Retina (tissue), 1 donor: ENCODE results near the gene SOWAHA.
"Not testable (repeated sequence)": the region's sequence is repeated elsewhere in the genome, so short reads cannot be mapped to it uniquely, and the experiment has no call there.

Experiments used
- DNase-seq: peaks from one replicate; pipeline ENCODE4 v3.0.0-alpha.2; 2016

SOWAHA gene

DNA sequence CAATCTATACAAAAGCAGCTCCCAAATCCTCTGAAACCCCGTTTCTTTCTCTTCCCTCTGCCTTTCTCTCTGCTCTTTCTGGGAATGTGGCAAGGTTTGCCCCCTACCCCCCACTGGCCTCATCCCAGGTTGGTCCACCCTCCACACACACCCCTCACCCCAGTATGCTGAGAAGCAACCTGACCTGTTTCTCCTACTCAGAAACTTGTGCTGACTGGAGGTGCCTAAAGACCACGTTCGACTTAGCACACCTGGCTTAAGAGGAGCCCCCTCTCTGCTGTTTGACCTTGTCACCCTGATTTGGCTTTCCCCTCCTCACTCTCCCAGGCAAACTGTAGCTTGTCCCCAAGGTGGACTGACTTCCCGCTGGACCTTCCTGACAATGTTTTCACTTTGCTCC lies 35.0 kb upstream of the SOWAHA start:
- DNase-seq = no peak

DNA sequence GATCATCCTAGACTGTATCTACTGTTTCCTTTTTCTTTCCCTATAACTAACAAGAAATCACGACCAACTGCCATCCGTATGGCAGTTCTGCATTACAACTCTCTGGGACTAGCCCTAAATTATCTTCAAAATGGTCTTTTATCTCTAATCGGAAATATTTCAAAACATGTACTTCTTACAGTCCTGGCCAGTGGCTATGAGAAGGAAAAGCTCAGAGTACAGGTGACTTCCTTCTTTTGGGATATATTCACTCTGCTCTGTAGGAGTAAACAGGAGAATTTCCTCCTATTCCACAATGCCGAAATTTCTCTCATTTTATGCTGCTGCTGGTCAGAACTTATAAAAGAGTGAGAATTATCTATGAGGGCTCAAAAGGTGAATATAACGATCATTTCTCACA lies 34.2 kb upstream of the SOWAHA start:
- no peak for DNase-seq

DNA sequence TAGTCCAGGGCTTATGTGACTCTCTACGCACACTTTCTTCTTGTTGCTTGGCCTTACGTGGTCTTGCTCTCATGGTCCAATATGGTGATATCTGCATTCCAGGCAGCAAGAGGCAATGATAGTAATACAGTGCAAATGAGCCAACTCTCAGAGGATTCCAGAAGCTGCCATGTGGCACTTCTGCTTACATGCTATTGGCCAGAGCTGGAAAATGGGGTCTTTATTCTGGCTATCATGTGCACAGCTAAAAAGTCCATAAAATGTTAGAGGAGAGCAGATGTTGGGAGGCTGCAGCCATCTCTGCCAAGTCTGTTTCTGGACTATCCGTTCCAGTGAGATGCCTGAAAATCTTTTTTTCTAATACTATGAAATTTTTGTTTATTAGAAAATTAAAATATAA lies 33.1 kb upstream of the SOWAHA start:
- DNase-seq = no peak

DNA sequence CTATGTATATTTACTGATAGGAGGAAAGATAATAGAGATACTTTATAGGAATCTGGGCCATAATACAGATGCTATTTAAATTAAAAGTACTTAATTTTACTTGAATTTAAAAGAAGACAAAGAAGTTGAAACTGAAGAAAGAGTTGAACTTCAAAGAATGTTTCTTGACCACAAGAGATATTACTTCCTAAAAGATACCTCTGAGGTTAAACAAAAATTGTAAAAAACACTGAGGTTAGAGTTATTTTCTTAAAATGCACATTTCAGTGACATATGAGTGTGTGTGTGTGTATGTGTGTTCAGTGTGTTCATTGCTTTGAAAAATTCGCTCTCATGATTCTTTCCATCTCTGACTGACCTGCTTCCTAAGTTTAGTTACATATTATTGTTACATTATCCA lies 32.5 kb upstream of the SOWAHA start:
- DNase-seq = no peak

DNA sequence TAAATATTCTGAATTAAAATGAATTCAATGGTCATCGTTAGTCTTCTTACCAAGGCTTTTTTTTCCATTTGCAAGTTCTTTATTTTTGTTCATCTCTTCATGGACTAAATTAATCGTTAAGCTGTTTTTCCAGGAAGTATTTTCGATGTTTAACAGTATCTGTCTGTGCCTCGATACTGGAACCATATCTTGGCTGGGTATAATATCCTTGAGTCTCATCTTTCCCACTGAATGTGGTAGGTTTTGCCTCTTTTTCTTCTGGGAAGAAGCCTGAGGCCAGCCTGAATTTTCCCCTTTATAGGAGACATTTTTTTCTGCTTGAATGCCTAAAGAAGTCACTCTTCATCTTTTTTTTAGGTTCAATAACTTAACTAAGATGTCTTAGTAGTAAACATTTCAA lies 32.1 kb upstream of the SOWAHA start:
- no peak for DNase-seq

DNA sequence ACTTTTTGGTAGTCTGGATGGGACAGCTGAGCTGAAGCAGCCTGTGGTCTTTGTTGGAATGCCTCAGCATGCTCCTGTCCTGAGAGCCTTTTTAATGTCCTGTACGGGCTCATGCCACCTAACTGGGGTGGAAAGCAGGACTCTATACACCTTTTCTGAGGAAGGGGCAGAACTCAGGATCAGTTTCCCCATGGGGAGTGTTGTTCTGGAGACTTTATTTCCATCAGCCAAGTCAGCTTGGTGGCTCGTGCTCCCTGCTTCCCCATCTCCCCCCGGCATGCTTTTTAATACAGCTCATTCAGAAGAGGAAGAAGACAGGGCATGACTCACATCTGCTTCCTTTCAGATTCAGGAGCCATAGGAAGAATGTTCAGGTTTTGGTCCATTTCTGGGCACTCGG lies 31.0 kb upstream of the SOWAHA start:
- DNase-seq = no peak

DNA sequence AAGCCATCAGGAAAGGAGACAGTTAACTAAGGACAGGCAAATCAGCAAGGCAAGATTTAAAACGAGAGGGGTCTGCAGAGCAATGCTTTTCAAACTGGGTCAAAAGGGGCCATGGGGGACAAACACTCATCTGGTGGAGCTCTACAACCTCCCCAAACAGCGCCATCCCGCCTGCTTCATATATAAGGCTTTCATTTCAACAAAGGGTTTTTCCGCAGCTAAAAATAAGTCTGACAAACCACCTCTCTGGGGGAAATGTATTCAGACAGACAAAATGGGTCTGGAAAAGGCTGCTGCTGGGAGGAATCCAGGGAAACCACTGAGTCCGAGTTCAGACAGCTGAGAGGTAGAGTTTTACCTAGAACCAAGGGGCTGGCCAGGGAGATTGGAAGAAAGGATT lies 27.7 kb upstream of the SOWAHA start:
- no peak for DNase-seq

DNA sequence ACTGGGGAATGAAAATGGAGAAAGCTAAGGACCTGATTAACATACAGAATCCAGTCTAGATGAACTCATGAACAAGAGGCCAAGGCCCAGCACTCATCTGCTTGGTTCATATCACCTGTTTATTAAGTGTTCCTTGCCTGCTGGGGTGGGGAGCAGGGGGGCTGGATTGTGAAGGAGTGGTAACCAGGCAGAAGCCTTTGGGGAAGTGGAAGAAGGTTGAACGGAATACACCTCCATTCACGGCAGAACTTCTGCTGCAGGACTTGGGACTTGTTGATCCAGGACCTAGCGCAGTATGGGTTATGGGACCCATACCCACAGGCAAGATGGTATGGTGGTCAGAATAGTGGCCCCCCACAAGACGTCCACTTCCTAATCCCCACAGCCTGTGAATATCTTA lies 27.2 kb upstream of the SOWAHA start:
- DNase-seq = no peak

DNA sequence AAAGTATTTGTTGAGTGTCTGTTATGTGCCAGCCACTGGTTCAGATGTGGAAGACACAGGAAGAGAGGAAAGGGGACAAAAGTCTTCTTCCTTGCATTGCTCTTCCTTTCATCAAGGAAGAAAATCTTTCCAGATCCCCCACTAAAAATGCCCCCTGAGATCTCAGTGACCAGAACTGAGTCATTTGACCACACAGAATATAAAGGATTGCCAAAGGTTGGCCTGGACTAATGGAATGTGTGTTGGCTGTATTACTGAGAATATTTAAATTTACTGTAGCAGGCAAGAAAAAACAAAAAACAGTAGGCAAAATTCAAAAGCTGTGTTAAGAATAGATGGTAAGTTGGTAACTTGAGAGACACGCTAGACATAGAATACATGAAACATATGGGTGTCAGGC lies 26.0 kb upstream of the SOWAHA start:
- DNase-seq = no peak

DNA sequence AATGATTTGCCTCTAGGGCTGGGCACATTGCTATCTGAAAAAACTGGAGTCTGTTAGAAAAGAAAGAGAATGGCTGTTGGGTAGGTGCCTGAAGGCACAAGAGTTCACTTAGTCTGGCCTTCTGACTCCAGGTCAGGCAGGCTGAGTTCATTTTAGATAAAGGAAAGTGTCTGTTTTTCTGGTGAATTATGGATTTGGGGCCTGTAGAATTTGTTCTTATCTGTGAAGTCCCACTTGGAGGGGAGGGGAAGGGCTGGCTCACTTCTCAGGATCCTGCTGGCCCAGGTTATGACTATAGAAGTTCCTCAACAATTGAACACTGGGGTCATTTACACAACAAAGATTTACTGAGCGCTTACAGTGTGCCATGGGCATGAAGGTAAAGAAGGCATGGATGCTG lies 24.6 kb upstream of the SOWAHA start:
- no peak for DNase-seq

DNA sequence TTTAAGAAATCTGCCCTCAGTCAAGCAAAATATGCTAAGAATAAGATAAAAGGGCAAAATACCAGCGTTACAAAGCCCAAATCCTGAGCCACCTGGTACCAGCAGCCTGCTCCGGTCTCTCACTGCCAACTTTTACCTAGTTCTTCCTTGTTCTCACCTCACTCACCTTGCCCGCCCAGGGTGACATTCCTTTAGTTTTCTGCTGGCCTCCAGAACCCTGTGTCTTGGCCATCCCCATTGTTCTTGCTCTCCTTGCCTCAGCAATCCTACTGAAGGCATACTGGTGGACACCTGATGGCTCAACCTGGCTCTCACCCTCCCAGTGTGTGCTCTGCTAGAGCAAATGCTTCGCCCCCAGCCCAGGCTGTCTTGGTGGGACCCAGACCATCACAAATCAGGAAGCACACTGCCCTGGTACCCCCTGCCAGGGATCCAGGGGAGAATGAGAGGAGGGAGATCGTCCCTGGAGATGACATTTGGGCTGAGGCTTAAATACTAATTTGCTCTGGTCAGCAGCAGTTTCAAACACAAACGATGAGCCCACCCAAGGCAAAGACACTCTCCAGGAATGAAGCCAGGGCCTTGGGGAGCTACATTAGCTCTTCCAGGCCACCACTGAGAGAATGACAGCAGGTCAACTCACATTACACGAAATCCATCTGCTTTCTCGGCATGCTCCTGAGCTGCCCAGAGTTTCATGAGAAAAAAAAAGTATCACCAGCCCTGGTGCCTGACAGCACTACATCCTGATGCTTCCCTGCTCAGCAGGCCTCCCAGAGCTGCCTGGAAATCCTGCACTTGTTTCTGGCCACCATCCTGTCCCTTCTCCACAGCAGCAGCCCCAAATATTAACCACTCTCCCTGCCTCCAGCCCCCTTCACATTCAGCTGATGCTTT lies 23.9 kb upstream of the SOWAHA start:
- no peak for DNase-seq

DNA sequence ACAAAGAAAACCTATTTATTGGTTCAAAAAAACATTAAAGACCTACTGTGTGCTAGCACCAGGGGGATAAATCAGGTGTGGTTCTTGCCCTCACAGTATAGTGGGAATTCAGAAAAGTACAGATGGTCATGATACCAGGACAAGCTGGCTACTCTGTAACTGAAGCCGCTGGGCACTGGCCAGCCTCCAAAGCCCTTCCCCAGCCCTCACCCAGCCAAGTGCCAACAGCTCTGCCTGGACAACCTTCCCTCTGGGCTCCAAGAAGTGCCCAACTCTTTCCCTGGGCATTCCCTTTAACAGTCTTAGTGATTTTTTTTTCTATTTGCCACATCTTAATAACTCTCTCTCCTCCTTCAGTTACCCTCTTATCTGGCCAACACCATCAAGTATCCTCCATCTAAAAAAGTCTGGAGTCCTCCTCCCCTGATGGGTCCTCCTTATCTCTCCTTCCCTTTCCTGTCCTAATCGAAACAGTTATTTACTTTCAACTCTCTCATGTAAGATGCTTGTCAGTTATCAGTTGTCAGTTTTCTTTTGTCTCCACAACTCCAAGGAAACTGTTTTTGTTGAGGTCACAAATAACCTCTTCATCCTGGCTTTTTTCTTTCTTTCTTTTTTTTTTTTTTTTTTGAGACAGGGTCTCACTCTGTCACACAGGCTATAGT lies 22.8 kb upstream of the SOWAHA start:
- DNase-seq = no peak

DNA sequence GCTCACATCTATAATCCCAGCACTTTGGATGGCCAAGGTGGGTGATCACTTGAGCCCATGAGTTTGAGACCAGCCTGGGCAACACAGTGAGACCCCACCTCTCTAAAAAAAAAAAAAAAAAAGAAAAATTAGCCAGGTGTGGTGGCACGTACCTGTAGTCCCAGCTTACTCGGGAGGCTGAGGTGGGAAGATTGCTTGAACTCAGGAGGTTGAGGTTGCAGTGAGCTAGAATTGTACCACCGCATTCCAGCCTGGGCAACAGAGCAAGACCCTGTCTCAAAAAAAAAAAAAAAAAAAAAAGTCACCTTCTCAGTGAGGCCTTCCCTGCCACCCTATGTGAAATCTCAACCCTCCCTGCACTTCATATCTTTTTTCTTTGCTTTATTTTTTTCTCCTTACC lies 22.1 kb upstream of the SOWAHA start:
- no peak for DNase-seq

DNA sequence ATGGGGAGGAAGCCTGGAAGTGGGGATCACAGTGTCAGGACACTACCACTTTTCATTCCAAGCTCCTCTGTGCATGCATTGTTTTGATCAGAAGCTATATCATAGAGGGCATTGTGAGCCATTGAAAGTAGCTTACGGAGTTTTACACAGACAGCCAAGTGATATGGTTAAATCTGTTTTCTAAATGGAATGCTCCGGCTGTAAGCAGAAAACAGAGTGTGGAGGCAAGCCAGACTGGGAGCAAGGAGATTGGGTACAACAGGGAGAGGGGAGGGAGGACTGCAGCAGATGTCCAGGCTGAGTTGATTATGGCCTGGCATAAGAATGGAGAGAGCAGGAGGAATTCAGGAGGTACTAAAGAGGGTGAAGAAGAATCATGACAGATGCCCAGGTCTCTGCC lies 15.5 kb upstream of the SOWAHA start:
- DNase-seq = no peak

DNA sequence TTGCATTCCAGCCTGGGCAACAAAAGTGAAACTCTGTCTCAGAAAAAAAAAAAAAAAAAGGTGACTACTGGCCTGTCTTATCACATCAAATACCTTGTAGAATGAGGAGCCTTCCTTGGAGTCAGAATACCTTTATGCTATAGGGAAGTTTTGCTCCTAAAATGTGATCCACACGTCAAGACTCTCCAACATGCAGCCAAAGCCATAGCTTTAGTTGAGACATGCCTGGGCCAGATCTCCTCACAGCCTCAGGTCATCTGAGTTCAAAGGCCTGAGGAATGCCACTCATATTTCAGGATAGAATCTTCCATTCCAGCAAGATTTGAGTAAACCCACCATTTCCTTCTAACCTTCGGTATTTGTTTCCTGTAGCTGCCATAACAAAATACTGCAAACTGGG lies 13.7 kb upstream of the SOWAHA start:
- DNase-seq = no peak

DNA sequence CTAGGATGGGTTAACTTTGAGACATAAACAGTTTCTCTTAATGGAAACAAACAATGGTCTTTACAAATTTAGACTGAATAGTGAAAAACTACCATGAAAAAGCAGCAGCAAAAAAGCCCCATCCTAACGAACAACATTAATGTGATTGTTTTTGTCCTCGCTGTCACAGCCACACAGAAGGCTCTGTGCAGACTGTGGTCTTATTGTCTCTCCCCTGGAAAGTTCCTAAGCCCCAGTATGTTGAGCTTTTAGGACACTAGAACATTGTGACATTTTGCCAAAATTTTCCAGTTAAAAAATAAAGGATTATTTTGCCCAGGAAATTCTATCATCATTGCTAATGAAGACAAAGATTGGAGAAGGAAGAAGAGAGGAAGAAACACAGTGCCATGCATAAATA lies 12.6 kb upstream of the SOWAHA start:
- no peak for DNase-seq

DNA sequence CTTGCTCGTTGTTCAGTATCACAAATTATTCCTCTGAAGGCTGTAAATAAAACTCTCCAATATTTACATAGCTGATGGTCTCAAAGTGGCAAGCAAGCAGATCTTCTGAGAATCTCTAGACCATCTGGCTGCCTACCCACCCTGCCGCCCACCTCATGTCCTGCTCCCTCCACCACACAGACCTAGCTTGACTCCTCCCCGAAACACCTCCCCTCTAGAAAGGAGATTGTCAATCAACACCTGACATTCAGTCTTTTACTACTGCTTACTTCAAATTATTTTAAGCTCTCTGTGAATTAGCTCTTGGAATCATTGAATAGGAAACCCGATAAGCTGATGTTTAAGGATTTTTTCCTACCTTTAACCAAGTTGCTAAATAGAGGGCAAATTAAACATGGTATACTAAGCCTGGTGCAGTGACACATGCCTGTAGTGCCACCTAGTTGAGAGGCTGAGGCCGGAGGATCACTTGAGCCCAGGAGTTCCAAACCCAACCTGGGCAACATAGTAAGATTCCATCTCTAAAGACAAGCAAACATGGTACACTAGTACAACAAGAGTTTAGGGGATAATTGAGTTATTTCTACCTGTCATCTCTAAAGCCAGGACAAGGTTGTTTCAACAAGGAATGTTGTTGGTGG lies 10.9 kb upstream of the SOWAHA start:
- DNase-seq = no peak

DNA sequence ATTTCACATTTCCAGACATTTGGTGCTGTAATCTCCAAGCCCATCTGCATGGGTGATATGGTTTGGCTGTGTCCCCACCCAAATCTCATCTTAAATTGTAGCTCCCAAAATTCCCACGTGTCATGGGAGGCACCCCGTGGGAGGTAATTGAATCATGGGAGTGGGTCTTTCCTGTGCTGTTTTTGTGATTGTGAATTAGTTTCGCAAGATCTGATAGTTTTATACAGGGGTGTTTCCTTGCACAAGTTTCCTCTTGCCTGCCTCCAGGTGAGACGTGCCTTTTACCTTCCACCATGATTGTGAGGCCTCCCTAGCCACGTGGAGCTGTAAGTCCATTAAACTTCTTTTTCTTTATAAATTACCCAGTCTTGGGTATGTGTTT lies 10.4 kb upstream of the SOWAHA start:
- not testable (repeated sequence) for DNase-seq

DNA sequence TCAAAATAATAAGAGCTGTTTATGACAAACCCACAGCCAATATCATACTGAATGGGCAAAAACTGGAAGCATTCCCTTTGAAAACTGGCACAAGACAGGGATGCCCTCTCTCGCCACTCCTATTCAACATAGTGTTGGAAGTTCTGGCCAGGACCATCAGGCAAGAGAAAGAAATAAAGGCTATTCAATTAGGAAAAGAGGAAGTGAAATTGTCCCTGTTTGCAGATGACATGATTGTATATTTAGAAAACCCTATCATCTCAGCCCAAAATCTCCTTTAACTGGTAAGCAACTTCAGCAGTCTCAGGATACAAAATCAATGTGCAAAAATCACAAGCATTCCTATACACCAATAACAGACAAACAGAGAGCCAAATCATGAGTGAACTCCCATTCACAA lies 8.9 kb upstream of the SOWAHA start:
- DNase-seq = not testable (repeated sequence)

DNA sequence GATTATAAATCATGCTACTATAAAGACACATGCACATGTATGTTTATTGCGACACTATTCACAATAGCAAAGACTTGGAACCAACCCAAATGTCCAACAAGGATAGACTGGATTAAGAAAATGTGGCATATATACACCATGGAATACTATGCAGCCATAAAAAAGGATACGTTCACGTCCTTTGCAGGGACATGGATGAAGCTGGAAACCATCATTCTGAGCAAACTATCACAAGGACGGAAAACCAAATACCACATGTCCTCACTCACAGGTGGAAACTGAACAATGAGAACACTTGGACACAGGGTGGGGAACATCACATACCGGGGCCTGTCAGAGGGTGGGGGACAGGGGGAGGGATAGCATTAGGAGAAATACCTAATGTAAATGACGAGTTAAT lies 7.2 kb upstream of the SOWAHA start:
- DNase-seq = not testable (repeated sequence)

DNA sequence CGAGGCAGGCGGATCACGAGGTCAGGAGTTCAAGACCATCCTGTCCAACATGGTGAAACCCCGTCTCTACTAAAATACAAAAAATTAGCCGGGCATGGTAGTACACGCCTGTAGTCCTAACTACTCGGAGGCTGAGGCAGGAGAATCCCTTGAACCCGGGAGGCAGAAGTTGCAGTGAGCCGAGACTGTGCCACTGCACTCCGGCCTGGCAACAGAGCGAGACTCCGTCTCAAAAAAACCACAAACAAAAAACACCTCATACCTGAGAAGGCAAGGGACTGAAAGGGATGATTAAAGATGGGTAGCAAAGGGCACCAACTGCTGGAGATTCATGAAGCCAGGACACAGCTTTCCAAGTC lies 6.3 kb upstream of the SOWAHA start:
- DNase-seq = not testable (repeated sequence)

DNA sequence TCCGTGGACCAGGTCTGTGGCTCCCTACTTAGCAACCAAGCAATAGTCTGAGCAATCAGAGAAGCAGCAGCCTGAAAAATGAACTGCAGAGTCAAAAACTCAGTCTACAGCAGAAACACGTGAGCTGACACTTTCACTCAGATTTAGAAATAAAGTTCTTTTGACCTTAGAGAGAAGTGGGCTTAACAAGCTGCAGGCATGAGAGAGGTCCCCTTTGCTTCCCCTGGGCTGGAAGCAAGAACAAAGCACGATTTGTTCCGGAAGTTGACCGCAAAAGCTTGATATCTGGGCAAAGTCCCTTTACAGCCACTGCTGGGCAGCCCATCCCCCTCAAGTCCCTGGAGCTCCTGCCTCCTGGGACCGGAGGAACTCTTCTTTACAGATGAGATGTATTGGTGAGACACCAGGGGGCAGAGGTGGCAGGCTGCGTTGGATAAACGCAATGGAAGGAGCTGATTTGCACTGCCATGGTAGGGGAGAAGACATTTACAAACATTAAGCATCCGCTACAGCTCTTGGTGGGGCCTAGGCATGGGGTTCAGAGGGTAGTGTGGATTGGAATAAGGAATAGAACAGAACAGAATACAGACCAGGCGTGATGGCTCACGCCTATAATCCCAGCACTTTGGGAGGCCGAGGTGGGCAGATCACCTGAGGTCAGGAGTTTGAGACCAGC lies 5.8 kb upstream of the SOWAHA start:
- peak; percentile 44 for DNase-seq

DNA sequence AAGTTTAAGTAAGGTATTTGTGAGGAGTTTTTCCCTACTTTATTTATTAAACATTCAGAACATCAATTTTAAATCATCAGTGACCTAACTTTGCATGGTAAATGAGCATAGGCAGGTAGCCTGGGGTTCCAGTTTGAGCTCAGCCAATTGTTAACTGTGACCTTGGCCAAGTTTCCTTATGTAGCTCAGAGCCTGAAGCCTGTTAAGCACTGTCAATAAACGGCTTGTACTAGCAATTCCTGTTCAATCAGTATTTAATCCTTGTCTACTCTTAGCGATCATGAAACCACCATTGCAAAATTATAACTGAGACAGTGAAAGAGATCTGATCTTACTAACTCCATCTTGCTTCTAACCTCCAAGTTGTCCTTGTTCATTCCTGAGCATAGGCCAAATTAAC lies 4.7 kb upstream of the SOWAHA start:
- no peak for DNase-seq

DNA sequence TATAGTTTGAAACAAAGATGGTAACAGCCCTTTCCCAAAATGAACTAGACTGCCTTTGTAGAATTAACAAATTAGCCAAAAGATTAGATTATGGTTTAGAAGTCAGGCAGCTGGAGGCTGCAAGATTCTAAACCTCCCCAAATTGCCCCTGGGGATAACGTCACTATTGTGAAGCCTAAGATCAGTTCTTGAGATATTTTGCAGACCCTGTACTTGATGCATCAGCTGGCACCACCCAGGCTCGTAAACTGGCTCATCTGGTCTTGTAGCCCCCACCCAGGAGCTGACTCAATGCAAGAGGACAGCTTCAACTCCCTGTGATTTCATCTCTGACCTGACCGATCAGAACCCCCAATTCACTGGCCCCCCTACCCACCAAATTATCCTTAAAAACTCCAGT lies 4.2 kb upstream of the SOWAHA start:
- DNase-seq = no peak
